Peyer's patch (tissue), 4 donors: ENCODE results near the gene FIGN.

Experiments
- CTCF ChIP-seq, 6 experiments: fragments of 450-650 bp in 4 of 6; fragments of 200-600 bp in 2 of 6; sonication (generic) in 1 of 6; IDR thresholded peaks; one replicate each; pipeline ENCODE4 v1.5.1; 2017 to 2019; ENCODE audit warnings: antibody characterized with exemption in 6 of 6, mild to moderate bottlenecking in 3 of 6, moderate library complexity in 1 of 6
- POLR2A ChIP-seq, 2 donors: fragments of 450-650 bp; IDR thresholded peaks; one replicate each; pipeline ENCODE4 v1.5.1; 2017; ENCODE audit warnings: antibody characterized with exemption in 2 of 2, mild to moderate bottlenecking in 2 of 2, moderate library complexity in 2 of 2

GRCh38 chr2:163613266-163613731 lies 122.5 kb downstream of the FIGN start:
- TF ChIP-seq POLR2A (IDR thresholded peaks at IDR 0.05): no peak
- TF ChIP-seq CTCF (IDR thresholded peaks at IDR 0.05): no peak
